Activated CD4-positive, alpha-beta T cell treated with anti-CD3 and anti-CD28 coated beads, Interleukin-2, amount 50 U/mL, for 24 hours (primary cell): ENCODE measurements around the gene THRB.
"Not testable (repeated sequence)": the region's sequence is repeated elsewhere in the genome, so short reads cannot be mapped to it uniquely, and the experiment has no call there.

Source experiments
- DNase-seq, 2 donors: peaks; one replicate each; pipeline ENCODE4 v3.0.0-alpha.2; 2020; ENCODE audit warnings: low read depth in 1 of 2, low spot score in 1 of 2

The THRB gene

GRCh38 chr3:24120434-24120833 is 374.2 kb downstream of the THRB start:
- DNase-seq = no peak

- no peak for DNase-seq
Measured at GRCh38 chr3:24119321-24119751, 375.3 kb downstream of the THRB start.

GRCh38 chr3:24117508-24117907 is 377.1 kb downstream of the THRB start:
- no peak for DNase-seq

- no peak for DNase-seq
Measured at GRCh38 chr3:24111711-24112110, 382.9 kb downstream of the THRB start.

GRCh38 chr3:24110051-24110450 is 384.6 kb downstream of the THRB start:
- no peak for DNase-seq

GRCh38 chr3:24101676-24102168 is 392.9 kb downstream of the THRB start:
- no peak for DNase-seq

- no peak for DNase-seq
Measured at GRCh38 chr3:24100696-24101402, 393.8 kb downstream of the THRB start.

- no peak for DNase-seq
Measured at GRCh38 chr3:24096695-24097290, 397.9 kb downstream of the THRB start.

GRCh38 chr3:24096271-24096670 is 398.4 kb downstream of the THRB start:
- no peak for DNase-seq

- DNase-seq = not testable (repeated sequence)
Measured at GRCh38 chr3:24094818-24095217, 399.8 kb downstream of the THRB start.

- DNase-seq = no peak
Measured at GRCh38 chr3:24088782-24089181, 405.9 kb downstream of the THRB start.

- no peak for DNase-seq
Measured at GRCh38 chr3:24087469-24087868, 407.2 kb downstream of the THRB start.

GRCh38 chr3:24086617-24087404 is 407.8 kb downstream of the THRB start:
- no peak for DNase-seq

GRCh38 chr3:24086206-24086605 is 408.4 kb downstream of the THRB start:
- DNase-seq = no peak

- no peak for DNase-seq
Measured at GRCh38 chr3:24072193-24072592, 422.5 kb downstream of the THRB start.

GRCh38 chr3:24069045-24069444 is 425.6 kb downstream of the THRB start:
- DNase-seq = no peak

GRCh38 chr3:24067483-24067882 is 427.2 kb downstream of the THRB start:
- DNase-seq = no peak
